ENCODE results near the gene OPN3.
A peak's percentile ranks its signal among the peaks of the same experiment; 100 is the strongest.

OPN3 gene

GRCh38 chr1:241622669-241623068 lies 17.5 kb downstream of the OPN3 start:
- DNase-seq, result no peak

GRCh38 chr1:241617426-241617825 lies 22.7 kb downstream of the OPN3 start:
- DNase-seq, result no peak

GRCh38 chr1:241615043-241615974 lies 24.9 kb downstream of the OPN3 start:
- no peak for DNase-seq

GRCh38 chr1:241614572-241614971 lies 25.6 kb downstream of the OPN3 start:
- DNase-seq, result no peak

- no peak for DNase-seq
These were observed 26.0 kb downstream of the OPN3 start for GRCh38 chr1:241614144-241614543.

GRCh38 chr1:241612533-241613477 lies 27.4 kb downstream of the OPN3 start:
- peak in 1 of 58 donors; percentile 7 for DNase-seq

- DNase-seq, result no peak
These were observed 28.4 kb downstream of the OPN3 start for GRCh38 chr1:241611736-241612135.

GRCh38 chr1:241611063-241611462 lies 29.1 kb downstream of the OPN3 start:
- peak in 2 of 58 donors; percentile 50 to 57 for DNase-seq

- DNase-seq, result peak in 2 of 58 donors; percentile 5 to 23
These were observed 29.9 kb downstream of the OPN3 start for GRCh38 chr1:241610056-241610815.

GRCh38 chr1:241608379-241609033 lies 31.7 kb downstream of the OPN3 start:
- no peak for DNase-seq

GRCh38 chr1:241607497-241607896 lies 32.7 kb downstream of the OPN3 start:
- DNase-seq, result no peak

GRCh38 chr1:241606544-241606943 lies 33.6 kb downstream of the OPN3 start:
- no peak for DNase-seq

- DNase-seq, result no peak
These were observed 34.9 kb downstream of the OPN3 start for GRCh38 chr1:241605146-241605805.

- DNase-seq, result no peak
These were observed 36.4 kb downstream of the OPN3 start for GRCh38 chr1:241603731-241604245.

- DNase-seq, result no peak
These were observed 39.7 kb downstream of the OPN3 start for GRCh38 chr1:241600496-241600901.

- DNase-seq, result no peak
These were observed 41.9 kb downstream of the OPN3 start for GRCh38 chr1:241598249-241598648.

GRCh38 chr1:241596633-241597032 lies 43.5 kb downstream of the OPN3 start:
- DNase-seq, result no peak

GRCh38 chr1:241593186-241593585 lies 47.0 kb downstream of the OPN3 start:
- DNase-seq, result no peak

- DNase-seq, result no peak
These were observed 47.8 kb downstream of the OPN3 start for GRCh38 chr1:241592273-241592958.

All from anterior cingulate cortex (tissue), 58 donors.